Midbrain (tissue), 1 donor: ENCODE data around the gene RBM12.

Experiments used
- DNase-seq: peaks from one replicate; lab custom pipeline; 2025; lab: John Stamatoyannopoulos, UW

The RBM12 gene

DNA sequence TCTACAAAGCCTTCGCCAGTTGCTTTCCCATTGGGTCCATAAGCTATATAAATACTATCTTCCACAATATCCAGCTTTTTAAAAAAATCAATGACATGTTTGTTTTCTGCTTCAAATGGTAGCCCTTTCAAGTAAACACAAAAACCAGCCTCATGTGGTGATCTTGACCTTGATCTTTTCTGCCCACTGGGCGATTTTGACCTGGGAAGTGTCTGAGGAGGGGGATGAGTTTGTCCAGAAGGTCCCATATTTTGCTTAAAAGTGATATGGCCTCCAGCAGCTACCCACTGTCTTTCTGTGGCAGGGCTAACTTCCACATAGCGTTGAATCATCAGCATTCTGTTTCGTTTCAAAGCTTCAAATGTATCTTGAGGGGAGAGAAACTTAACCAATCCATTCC, 10.8 kb downstream of the RBM12 start:
- DNase-seq: no peak

DNA sequence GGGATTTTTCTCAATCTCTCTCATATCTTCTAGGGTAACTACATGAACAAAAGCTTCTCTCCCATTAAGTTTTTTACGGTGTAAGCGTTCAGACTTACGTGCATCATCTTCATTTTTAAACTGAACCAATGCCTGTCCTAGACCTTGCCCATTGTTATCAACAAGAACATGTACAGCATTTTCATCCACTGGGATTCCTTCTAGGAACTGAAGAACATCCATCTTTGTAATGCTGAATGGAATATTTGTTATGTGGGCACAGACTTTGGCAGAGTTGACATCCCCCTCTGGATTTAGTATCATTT, 11.3 kb downstream of the RBM12 start:
- DNase-seq: no peak

DNA sequence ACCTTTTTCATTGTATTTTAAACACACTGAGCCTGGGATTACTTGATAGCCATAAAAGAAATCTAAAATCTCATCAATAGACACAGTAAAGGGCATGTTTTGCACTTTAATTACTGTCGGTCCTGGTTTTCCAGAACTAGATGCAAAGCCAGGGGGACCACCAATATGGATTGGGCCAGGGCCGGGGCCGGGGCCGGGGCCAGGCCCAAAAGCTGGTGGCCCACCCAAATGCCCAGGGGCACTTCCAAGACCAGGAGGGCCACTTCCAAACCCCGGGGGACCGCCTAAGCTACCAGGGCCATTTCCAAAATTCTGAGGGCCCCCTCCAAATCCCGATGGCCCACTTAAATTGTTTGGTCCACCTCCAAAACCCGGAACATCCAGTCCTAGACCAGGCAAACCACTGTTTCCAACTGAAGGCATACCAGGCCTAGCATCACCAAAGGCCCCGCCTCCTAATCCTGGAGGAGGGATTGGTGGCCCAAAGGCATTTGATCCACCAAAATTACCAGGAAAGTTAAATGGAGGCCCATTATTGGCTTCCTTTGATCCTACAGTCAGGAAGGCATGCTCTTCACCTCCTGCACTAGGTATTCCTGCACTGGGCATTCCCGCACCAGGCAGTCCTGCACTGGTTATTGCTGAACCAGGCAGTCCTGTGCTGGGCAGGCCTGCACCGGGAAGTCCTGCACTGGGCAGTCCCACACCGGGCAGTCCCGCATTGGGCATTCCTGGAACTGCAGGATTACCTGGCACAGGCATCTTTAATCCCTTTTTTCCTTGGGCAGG, 11.9 kb downstream of the RBM12 start:
- DNase-seq: no peak

DNA sequence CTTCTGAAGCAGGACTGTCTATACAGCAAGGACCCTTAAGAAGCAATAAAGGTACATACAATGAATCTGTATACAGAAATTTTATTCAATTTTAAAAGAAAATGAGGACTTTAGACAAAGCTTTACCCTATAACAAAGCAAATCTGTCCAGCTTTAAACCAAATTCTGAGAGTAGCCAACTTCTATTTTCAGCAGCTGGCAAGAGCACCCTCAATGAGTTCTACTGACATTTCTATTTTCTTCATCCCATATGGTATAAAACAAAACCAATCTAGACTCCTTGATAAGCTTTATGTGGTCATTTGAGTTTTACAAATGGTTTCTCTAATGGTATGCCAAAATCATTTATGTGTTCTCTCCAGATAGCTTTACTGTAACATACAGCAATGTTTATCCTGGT, 12.7 kb downstream of the RBM12 start:
- DNase-seq: no peak

DNA sequence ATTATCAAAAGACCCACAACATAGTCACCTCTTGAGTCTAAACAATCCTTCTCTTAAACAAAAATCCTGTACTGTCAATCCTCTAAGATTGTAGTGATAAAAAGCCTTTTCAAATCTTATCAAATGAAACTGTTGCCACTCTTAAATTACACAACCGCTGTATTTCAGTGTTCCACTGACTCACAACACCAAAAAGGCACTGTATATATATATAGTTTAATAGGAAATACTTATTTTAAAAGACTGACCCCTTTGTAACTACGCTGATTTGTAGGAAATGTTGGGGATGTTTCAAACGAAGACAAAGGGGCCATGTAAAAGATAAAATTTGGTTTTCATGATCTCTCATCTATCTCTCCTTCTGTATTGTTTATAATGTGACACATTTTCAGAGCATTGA, 14.1 kb downstream of the RBM12 start:
- no peak for DNase-seq

DNA sequence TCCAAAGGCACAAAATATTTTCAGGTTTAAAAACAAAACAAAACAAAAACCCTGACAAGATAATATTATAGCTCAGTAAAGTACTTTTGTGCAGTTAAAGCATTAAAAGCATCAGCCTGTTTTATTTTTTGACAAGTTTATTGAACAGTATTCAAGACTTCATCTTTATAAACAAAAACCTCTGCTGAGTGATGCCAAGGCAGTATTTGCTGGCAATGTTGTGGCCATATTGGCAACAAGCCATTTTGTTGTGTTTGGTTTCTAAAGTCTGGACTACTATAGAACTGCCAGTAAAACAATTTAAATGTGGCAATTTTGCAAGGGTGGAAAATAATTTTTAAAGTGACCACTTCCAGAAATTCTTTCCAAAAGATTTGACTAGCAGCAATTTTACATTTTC, 15.9 kb downstream of the RBM12 start:
- peak; percentile 18 for DNase-seq

DNA sequence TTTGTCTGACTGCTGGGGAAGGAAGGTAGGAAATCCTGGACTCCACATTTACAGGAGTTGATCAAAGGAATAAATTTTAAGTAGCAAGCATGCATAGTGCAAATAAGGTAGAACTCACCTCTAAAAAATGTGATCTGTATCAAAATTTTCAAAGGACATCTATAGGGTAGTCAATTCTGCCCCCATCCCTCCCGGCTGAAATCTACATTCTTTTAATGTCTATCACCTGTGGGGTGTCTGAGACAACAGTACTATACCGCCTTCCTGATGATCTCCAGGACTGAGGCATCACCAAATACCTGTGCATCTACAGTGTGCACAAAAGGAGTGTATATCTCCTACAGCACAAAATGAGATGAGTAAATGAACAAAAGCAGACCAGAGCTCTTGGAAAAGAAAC, 19.9 kb downstream of the RBM12 start:
- no peak for DNase-seq

DNA sequence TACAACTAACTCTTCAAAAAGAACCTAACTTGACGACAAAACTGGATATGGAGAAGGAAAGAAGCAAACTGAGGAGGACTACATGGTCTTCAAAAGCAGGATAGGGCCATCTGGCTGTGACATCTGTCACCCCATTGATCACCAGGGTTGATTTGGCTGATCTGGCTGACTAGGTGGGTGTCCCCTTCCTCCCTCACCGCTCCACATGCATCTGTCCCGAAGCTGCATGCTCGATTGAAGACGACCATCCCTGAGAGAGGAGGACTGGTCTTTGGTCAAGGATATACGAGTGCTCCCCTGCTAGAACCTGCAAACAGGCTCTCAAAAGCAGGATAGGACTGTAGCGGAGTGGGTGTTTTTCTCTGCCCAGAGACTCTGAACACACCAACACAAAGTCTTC, 21.7 kb downstream of the RBM12 start:
- DNase-seq: no peak

DNA sequence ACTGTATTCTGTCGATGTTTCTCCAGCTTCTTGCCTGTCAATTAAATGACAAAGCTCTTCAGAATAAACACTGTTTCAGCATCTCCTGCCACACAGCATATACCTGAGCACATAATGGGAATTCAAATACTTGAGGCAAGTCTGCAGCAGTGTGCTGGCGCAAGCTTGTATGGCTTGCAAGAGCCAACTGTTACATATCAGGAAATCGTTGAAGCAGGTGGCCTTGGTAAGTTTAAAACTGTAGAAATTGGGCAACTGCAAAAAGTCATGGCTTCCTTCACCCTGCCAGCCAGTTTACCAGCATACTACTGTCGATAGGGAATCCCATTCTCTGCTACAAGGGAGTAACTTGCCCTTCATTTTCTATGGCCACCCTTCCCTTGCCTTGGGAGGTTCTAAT, 23.0 kb downstream of the RBM12 start:
- DNase-seq: no peak

DNA sequence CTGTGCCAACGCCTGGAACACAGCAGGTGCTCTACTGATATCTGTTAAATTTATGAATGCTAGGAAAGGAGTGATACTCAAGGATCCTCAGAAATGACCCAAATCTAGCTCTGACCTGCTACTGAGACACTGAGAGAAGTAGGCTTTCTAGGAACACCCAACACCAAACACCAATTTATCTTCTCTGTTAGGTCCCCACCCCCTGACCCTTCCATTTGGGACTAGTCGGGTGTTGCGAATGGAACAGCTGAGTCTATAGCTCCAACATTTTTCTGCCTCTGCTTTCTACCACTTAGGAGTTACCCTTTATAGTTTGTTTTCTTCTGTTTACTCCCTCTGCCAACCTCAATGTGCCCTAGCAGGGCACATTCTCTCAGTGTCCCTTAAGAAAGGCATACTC, 24.0 kb downstream of the RBM12 start:
- DNase-seq: no peak

DNA sequence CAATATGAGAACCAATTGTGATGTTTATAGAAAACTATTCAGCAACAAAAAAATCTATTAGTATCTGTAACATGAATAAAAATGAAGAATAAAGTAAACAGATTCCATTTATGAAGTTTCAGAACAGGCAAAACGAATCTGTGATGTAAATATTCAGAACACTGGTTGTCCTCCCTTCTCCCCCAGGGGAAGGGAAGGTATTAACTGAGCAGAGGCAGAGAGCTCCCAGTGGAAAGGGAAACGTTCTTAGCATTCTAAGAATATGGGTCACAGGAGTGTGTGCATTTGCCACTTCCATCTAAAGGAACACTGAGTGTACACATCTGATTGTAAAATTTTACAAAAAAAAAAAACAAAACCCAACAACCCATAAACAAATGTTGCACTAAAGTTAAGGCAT, 25.9 kb downstream of the RBM12 start:
- DNase-seq: no peak

DNA sequence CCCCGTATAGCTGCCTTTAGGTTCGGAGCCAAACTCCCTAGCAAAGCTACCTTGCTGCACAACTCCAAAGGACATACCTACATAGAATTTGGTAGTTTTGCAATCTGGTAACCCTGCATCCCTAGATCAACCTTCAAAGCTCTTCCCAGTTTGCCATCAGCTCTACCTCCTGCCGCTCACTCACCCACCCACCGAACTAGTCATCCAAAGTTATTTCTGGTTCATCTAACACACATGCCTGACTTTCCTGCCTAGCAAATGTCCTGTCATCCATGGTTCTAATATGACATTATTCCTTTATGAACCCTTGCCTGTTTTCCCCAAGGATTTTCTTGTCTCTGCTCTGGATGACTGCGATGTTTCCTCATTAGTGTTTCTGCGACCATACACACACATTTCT, 27.4 kb downstream of the RBM12 start:
- no peak for DNase-seq

DNA sequence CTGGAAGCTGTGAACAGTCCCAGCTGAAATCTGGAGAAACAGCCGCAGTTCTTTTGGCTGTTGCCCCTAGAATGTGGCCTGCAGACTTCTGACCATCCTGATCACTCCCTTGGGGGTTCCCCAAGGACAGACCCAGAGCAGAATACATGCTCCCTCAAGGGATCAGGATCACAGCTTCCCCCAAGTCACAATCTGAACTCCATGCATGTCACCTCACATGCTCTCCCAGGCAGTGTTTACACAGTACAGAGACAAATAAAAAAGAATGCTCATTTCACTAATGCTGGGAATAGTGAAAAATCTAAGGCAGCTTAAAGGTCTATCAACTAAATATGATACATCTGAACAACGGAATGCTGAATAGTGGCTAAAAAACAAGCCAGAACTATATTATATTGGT, 28.6 kb downstream of the RBM12 start:
- no peak for DNase-seq

DNA sequence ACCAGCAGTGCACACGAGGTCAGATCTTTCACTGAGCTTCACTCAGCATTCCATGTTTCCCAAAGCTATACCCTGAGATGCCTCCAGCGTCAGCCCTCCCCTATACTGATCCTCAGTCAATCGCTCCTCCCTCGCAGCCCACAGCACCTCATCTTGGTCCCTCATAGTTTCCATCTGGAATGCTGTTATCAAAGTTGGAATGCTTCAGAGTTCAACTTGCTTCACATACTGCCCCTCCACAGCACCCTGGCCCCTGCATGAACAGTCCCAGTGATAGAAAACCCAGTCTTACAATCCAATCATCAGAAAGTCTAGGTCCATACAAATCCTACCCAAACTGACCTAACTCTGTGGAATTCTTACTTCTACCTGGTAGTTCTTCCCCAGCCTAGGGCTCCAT, 29.0 kb downstream of the RBM12 start:
- DNase-seq: no peak

DNA sequence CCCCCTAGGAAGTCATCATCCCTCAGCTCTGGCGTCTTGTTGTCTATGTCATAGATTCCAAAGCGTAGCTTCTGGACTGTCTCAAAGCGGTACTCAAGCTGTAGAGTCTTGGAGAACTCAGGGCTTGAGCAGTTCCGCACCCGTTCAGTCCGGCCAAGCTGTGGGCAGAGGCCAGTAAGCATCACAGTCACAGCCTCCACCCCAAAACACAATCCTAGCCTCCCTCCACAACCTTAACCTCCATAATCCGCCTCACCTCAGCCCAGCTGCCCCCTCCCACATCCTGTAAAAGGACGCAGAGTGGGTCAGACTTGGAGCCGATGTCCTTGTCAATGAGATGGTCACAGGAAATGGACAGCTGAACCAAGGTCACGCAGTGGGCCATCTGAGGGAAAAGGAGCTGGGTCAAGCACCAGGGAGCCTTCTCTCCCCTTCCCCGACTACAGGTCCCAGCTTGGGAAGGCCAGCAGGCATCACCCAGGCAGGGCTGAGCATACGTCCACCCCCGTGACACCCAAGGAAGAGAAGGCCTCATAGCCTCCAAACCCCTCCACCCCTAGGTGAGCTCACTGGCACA, 32.1 kb downstream of the RBM12 start:
- no peak for DNase-seq

DNA sequence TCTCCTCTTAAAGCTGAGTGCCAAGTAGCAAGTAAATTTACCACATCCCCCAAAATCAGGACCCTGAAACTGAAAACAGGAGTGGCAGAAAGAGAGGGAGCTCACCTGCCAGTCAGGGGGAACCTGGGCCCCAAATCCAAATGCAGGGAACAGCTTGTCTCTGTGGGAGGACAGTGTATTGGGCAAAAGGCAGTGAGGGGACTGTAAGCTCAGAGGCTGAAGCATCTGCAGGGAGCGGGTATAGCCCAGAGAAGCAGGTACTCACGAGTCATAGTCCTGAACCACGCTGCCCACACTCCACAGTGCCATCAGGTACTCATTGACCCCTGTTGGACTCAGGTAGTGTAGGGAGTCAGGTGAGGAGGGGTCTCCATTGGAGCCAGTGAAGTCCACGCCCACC, 34.1 kb downstream of the RBM12 start:
- no peak for DNase-seq

DNA sequence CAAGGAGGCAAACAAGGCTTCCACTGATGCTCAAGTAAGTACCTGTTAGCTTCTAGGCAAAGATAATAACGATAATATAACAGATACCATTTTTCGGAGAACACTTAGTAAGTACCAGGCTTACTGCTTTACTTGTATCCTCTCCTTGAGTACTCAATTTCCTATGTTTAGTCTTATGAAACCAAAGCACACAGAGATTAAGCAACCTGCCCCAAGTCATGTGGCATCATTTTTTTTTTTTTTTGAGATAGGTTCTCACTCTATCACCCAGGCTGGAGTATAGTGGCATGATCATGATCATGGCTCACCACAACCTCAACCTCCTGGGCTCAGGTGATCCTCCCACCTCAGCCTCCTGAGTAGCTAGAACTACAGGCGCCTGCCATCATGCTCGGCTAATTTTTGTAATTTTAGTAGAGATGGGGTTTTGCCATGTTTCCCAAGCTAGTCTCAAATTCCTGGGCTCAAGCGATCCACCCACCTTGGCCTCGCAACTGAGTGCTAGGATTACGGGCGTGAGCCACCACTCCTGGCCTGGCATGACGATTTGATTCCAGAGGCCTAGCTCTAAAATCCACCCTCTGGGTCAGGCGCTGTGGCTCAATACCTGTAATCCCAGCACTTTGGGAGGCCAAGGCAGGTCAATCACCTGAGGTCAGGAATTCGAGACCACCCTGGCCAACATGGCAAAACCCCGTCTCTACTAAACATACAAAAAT, 35.1 kb downstream of the RBM12 start:
- DNase-seq: no peak

DNA sequence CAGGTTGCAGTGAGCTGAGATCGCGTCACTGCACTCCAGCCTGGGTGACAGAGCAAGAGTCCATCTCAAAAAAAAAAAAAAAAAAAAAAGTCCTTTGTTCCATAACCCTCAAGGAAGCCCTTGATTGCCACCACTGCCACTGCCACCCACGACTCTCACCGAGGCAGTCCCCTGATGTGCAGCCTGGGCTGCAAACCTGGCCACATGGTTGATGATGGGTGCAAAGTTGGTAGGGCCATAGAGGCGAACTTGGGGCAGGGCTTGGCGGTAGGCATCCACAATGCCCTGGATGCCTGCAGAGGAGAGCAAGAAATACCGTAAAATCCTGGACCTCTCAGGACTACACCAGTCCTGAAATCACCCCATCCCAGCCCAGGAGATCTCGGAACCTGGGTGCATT, 37.6 kb downstream of the RBM12 start:
- no peak for DNase-seq

DNA sequence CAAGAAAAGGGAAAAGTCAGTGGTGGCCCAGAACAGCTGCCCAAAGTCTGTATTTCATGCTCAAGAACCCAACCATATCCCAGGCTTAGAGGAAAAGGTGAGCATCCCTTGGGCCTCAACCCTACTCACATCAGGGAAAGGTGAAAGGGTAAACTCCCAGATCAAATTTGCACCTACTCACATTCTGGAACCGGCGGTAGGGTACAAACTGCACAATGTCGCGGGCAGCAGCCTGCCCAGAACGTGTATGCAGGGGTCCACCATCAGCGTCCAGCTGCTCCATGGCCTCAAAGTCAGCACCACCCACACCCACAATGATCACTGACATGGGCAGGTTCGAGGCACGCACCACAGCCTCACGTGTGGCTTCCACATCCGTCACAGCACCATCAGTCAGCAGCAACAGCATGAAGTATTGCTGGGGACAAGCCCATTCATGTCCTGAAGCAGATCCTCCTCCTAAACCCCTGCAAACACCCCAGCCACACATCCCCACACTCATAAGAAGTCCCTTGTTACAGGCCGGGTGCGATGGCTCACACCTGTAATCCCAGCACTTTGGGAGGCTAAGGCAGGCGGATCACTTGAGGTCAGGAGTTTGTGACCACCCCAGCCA, 38.2 kb downstream of the RBM12 start:
- DNase-seq: no peak

DNA sequence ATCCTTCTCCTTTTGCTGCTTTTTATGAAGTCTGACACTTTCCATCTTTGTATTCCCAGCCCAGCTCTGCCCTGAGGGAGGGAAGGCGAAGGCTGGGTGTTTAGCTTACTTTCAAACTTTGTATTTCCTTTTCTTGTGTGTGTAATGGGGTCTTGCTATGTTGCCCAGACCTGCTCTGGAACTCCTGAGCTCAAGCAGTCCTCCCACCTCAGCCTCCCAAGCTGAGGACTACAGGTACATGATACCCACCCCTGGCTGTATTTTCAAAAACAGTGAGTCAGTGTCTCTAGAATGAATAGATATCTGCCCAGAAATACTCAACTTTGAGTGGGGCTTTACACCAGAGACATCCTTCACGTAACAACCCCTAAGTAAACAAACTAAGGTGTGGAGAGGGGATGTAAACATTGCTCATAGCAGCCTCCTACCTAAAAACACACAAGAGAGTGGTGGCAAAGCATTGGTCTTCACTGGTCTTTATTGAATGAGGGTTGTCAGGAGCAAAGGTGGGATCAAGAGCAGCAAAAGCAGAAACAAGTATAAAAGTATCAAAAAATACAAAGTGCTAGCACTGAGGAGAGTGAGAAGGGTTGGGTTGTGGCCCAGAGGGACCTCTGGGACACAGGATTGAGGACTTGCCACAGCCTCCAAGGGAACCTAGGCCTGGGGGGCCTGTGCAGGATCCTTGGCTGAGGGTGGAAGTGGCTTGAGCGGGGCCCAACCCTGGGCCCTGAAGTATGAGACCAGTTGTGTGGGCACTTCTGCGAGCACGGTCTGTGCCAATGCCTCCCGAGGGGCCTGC, 38.9 kb downstream of the RBM12 start:
- no peak for DNase-seq

DNA sequence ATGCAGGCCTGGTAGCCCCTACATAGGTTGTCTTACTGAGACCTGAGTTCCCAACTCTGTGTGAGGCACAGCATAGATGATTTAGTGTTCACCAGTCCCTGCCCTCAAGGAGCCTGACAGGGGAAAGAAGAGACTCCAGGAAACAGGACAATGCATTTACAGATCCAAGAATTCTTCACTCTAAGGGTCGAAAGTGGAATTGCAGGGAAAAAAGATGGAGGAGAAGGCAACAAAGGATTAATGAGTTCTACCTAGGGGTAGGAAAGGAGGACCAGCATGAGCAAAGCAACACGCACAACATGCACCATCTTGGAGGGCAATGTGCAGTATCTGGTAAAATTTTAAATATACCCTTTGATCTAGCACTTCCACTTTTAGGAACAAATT, 43.1 kb downstream of the RBM12 start:
- DNase-seq: no peak

DNA sequence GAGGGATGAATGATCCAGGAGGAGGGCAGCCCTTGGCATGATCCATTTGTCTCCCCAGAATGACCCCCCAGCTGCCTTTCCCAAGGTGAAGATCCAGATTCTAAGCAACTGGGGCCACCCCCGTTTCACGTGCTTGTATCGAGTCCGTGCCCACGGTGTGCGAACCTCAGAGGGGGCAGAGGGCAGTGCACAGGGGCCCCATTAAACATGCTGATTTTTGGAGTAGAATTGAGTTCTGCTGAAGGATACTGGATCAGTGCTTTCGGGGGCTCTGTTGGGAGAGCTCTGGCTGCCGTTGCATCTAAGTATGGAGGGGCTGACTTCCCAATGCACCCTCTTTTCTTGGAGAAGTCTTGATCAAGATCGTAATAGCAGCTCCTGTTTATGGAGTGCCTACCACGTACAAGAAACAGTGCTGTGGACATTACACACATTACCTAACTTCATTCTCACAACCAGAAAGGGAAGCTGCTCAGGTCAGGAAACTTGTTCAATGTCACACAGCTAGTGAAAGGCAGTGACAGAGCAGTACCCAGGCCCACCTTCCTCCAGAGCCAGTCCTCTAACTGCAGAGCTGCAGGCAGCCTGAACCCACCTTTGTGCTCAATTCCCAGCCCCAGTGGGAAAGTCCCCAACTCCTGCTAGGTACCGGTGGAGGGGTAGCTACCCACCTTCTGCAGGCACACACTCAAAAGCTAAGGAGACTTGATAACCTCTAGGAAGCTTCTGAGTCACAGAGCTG, 43.7 kb downstream of the RBM12 start:
- DNase-seq: no peak
